ENCODE data around the gene CLRN3. TPM values are rescaled to one million over a fixed set of nuclear protein-coding genes. Genes with fewer than 3 reads are reported as not detected.

The CLRN3 gene
- total and polyA plus RNA-seq, 2 of the 8 experiments (the other 6 are each of a cell fraction or from before 2014, with no cell fraction given) = not detected

DNA sequence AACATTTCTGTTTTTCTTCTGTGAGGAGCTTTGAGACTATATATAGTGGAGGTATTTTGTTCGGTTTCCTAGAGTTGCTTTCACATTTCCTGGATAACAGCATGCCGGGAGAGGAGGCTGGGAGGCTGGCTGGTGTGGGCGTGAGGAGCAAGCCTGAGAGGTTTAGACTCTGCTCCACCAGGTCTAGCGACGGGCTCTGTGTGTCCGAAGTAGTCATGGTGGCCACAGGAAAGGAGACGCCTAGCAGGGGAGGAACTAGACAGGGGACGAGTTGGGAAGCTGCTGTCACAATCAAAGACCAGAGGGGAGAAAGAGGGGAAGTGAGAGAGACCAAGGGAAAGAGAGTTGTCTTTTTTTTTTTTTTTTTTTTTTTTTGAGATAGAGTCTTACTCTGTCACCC lies 33.7 kb upstream of the CLRN3 start:
- Histone ChIP-seq H3K36me3 (ENCODE audit: control insufficient read depth in 2 of 4, insufficient read depth in 4 of 4, low read length in 3 of 4) (no peaks in the 10 kb centered on the region), H3K79me1 (ENCODE audit: low read depth, low read length) (no peaks in the 10 kb centered on the region), H3K27ac (ENCODE audit: low read depth, low read length) (no peak overlapping the region), H3K14ac (ENCODE audit: insufficient read length) (no peak overlapping the region), H3K4me1 (replicated peaks in 1 of 4; ENCODE audit: control insufficient read depth in 3 of 4, insufficient read depth in 4 of 4, low read length in 3 of 4) (no peaks in the 10 kb centered on the region), H4K91ac (replicated peaks; ENCODE audit: insufficient read length, low read length) (no peak overlapping the region), H3K23me2 (ENCODE audit: low read depth, low read length) (no peaks in the 10 kb centered on the region), H3K23ac (ENCODE audit: insufficient read length) (no peak overlapping the region), H2AFZ (ENCODE audit: low read length) (no peak overlapping the region), H3K9me3 (ENCODE audit: insufficient read depth in 2 of 2, low read depth in 1 of 2, low read length in 1 of 2) (no peaks in the 10 kb centered on the region), H3K4ac (replicated peaks; ENCODE audit: insufficient read length, low read depth, low read length) (no peak overlapping the region), H2AK5ac (ENCODE audit: low read depth, low read length) (no peak overlapping the region), H4K5ac (ENCODE audit: insufficient read length, low read depth, low read length) (no peak overlapping the region), H3K18ac (ENCODE audit: extremely low read depth, low read length) (no peak overlapping the region), H3K79me2 (ENCODE audit: control insufficient read depth in 1 of 2, insufficient read depth in 2 of 2, low read length in 2 of 2) (no peaks in the 10 kb centered on the region), H2BK12ac (ENCODE audit: low read depth, low read length) (no peak overlapping the region), H3K27me3 (replicated peaks in 1 of 4; ENCODE audit: control insufficient read depth in 3 of 4, extremely low read depth in 1 of 4, insufficient read depth in 3 of 4, low read length in 3 of 4) (no peaks in the 10 kb centered on the region), H3K4me2 (ENCODE audit: insufficient read depth in 1 of 2, low read depth in 2 of 2, low read length in 2 of 2) (no peak overlapping the region), H2BK5ac (ENCODE audit: low read depth, low read length) (no peak overlapping the region), H4K20me1 (replicated peaks in 1 of 2; ENCODE audit: control insufficient read depth in 1 of 2, insufficient read depth in 2 of 2, low read length in 2 of 2) (no peaks in the 10 kb centered on the region), H4K8ac (ENCODE audit: extremely low read depth, insufficient read depth, low read length) (no peak overlapping the region), H3K4me3 (ENCODE audit: extremely low read depth in 1 of 4, insufficient read depth in 2 of 4, low read depth in 3 of 4, low read length in 4 of 4) (no peak overlapping the region), H3K56ac (replicated peaks; ENCODE audit: insufficient read length, low read depth, low read length) (no peak overlapping the region), H3K9ac (replicated peaks in 1 of 4; ENCODE audit: extremely low read depth in 1 of 4, low read depth in 3 of 4, low read length in 3 of 4) (no peak overlapping the region), H2BK20ac (ENCODE audit: low read length) (no peak overlapping the region), H2BK15ac (ENCODE audit: low read length) (no peak overlapping the region), H2BK120ac (replicated peaks; ENCODE audit: low read depth, low read length) (no peak overlapping the region)
- WGBS, 2 experiments (ENCODE audit: extremely low coverage in 1 of 2, insufficient coverage in 1 of 2, insufficient read length in 1 of 2, insufficient replicate concordance in 2 of 2, low coverage in 1 of 2, low lambda C conversion rate in 2 of 2, missing lambda C conversion rate in 1 of 2) = 94% methylated on average over 8 of the region's 8 CpGs; no CpG with 5 or more reads in 1 of the 2 experiments
- no peak for TF ChIP-seq CBX5 (IDR thresholded peaks at IDR 0.05; ENCODE audit: low read depth, low read length)
- no peak for TF ChIP-seq RNF2 (IDR thresholded peaks at IDR 0.05; ENCODE audit: borderline replicate concordance, low read depth, low read length, missing control alignments, poor library complexity, severe bottlenecking)
- TF ChIP-seq MAX (IDR thresholded peaks at IDR 0.05) = no peak
- no peak for TF ChIP-seq TEAD4 (IDR thresholded peaks at IDR 0.05; ENCODE audit: low read depth, low read length)
- TF ChIP-seq BCL11A (IDR thresholded peaks at IDR 0.05; ENCODE audit: low read depth in 2 of 2, low read length in 2 of 2) = no peak
- TF ChIP-seq CEBPB (IDR thresholded peaks at IDR 0.05; ENCODE audit: low read depth, low read length) = no peak
- TF ChIP-seq EGR1 (IDR thresholded peaks at IDR 0.05; ENCODE audit: borderline replicate concordance, low read depth, low read length) = no peak
- TF ChIP-seq SP1 (IDR thresholded peaks at IDR 0.05; ENCODE audit: low read depth, low read length) = no peak
- no peak for TF ChIP-seq CHD2 (IDR thresholded peaks at IDR 0.05; ENCODE audit: low read length)
- no peak for TF ChIP-seq GABPA (IDR thresholded peaks at IDR 0.05; ENCODE audit: borderline replicate concordance, insufficient read depth, low read length)
- TF ChIP-seq PHF8 (conservative IDR thresholded peaks at IDR 0.05; ENCODE audit: low read depth, low read length) = no peak
- DNase-seq (ENCODE audit: low read depth in 1 of 2, low spot score in 2 of 2) (no peak), FAIRE-seq (no peak)
- CTCF ChIA-PET (ENCODE audit: partially characterized antibody) = interaction anchor here (0.5 to 1.6 kb wide), 4 partner anchors 10 to 90 kb away, joined by 3 to 5 read pairs (median 3); no protein-coding TSS in a partner anchor
- POLR2A ChIA-PET (ENCODE audit: partially characterized antibody) = no interaction called here

Data from H1 (cell line).